HEK293 (cell line): ENCODE data around the gene ZNF792.

ENCODE experiments used
- CTCF ChIA-PET: fragments of 350-600 bp; formaldehyde crosslinking; extraction: SDS; loops from one replicate; lab custom pipeline; 2021; ENCODE audit warnings: antibody characterized with exemption; lab: Yijun Ruan, JAX
- POLR2A ChIA-PET: fragments of 300-600 bp; formaldehyde crosslinking; extraction: SDS; loops from one replicate; lab custom pipeline; 2020; ENCODE audit warnings: antibody characterized with exemption, inconsistent platforms; lab: Yijun Ruan, JAX
- H3K27ac ChIP-seq: fragments of 200-500 bp; sonication (Bioruptor generic); 2 replicates; pipeline ENCODE4 v1.5.1; 2014; ENCODE audit warnings: low read depth, low read length, control low read depth, inconsistent platforms; ENCODE audit errors: extremely low read depth
- H3K36me3 ChIP-seq, 2 experiments: fragments of 200-500 bp in 1 of 2; sonication (Bioruptor generic) in 1 of 2; 1 replicate in 1 of 2; 2 replicates in 1 of 2; pipeline ENCODE4 v1.5.1; 2014 to 2017; ENCODE audit warnings: inconsistent platforms in 2 of 2, low read length in 2 of 2; ENCODE audit not compliant: control insufficient read depth in 2 of 2, insufficient read depth in 1 of 2
- H3K4me1 ChIP-seq: fragments of 200-500 bp; sonication (Bioruptor generic); 2 replicates; pipeline ENCODE4 v1.5.1; 2014; ENCODE audit warnings: mild to moderate bottlenecking, low read length, inconsistent platforms; ENCODE audit not compliant: control insufficient read depth, insufficient read depth
- H3K4me3 ChIP-seq: 2 replicates; pipeline ENCODE4 v1.5.1; 2011; ENCODE audit warnings: low read depth, mild to moderate bottlenecking, control low read depth, low read length, moderate library complexity
- H3K9me3 ChIP-seq: fragments of 200-500 bp; sonication (Bioruptor generic); 2 replicates; pipeline ENCODE4 v1.5.1; 2014; ENCODE audit warnings: low read depth, low read length, inconsistent platforms; ENCODE audit not compliant: control insufficient read depth, insufficient read depth
- EGR2 ChIP-seq: fragments of 450-650 bp; formaldehyde crosslinking; IDR thresholded peaks from 2 replicates; pipeline ENCODE4 v1.5.1; 2016; ENCODE audit warnings: low read depth, missing biosample characterization, missing genetic modification characterization
- GLI2 ChIP-seq: fragments of 450-650 bp; formaldehyde crosslinking; IDR thresholded peaks from 2 replicates; pipeline ENCODE4; 2017; ENCODE audit warnings: missing biosample characterization, missing genetic modification characterization, low read depth, borderline replicate concordance
- GLIS2 ChIP-seq: fragments of 450-650 bp; formaldehyde crosslinking; IDR thresholded peaks from 2 replicates; pipeline ENCODE4 v1.5.1; 2016; ENCODE audit warnings: missing biosample characterization, missing genetic modification characterization
- KLF10 ChIP-seq: fragments of 450-650 bp; IDR thresholded peaks from 2 replicates; pipeline ENCODE4 v1.5.1; 2018; ENCODE audit warnings: missing biosample characterization, mild to moderate bottlenecking, missing genetic modification characterization
- KLF16 ChIP-seq: fragments of 450-650 bp; formaldehyde crosslinking; IDR thresholded peaks from 2 replicates; pipeline ENCODE4 v1.5.1; 2017; ENCODE audit warnings: missing biosample characterization, missing genetic modification characterization
- KLF7 ChIP-seq: fragments of 450-650 bp; formaldehyde crosslinking; IDR thresholded peaks from 2 replicates; pipeline ENCODE4 v1.5.1; 2016; ENCODE audit warnings: missing biosample characterization, missing genetic modification characterization, borderline replicate concordance
- MZF1 ChIP-seq: fragments of 450-650 bp; formaldehyde crosslinking; IDR thresholded peaks from 2 replicates; pipeline ENCODE4 v1.5.1; 2017; ENCODE audit warnings: missing biosample characterization, missing genetic modification characterization, borderline replicate concordance
- OVOL3 ChIP-seq: fragments of 450-650 bp; formaldehyde crosslinking; IDR thresholded peaks from 2 replicates; pipeline ENCODE4 v1.5.1; 2016; ENCODE audit warnings: missing biosample characterization, missing genetic modification characterization
- REPIN1 ChIP-seq: fragments of 450-650 bp; formaldehyde crosslinking; IDR thresholded peaks from 2 replicates; pipeline ENCODE4 v1.5.1; 2017; ENCODE audit warnings: missing biosample characterization, missing genetic modification characterization, low read depth
- SP3 ChIP-seq: fragments of 450-650 bp; formaldehyde crosslinking; IDR thresholded peaks from 2 replicates; pipeline ENCODE4 v1.5.1; 2016; ENCODE audit warnings: missing biosample characterization, missing genetic modification characterization
- ZBTB17 ChIP-seq: fragments of 450-650 bp; formaldehyde crosslinking; IDR thresholded peaks from 2 replicates; pipeline ENCODE4 v1.5.1; 2016; ENCODE audit warnings: missing biosample characterization, missing genetic modification characterization
- ZBTB48 ChIP-seq: fragments of 450-650 bp; formaldehyde crosslinking; IDR thresholded peaks from 2 replicates; pipeline ENCODE4 v1.5.1; 2016; ENCODE audit warnings: missing biosample characterization, missing genetic modification characterization
- ZFP69B ChIP-seq: fragments of 450-650 bp; formaldehyde crosslinking; IDR thresholded peaks from 2 replicates; pipeline ENCODE4 v1.5.1; 2016; ENCODE audit warnings: missing biosample characterization, missing genetic modification characterization
- ZNF121 ChIP-seq: fragments of 450-650 bp; formaldehyde crosslinking; IDR thresholded peaks from 2 replicates; pipeline ENCODE4 v1.5.1; 2016; ENCODE audit warnings: missing biosample characterization, missing genetic modification characterization
- ZNF175 ChIP-seq: fragments of 450-650 bp; formaldehyde crosslinking; IDR thresholded peaks from 2 replicates; pipeline ENCODE4 v1.5.1; 2016; ENCODE audit warnings: missing biosample characterization, missing genetic modification characterization
- ZNF2 ChIP-seq: fragments of 450-650 bp; formaldehyde crosslinking; IDR thresholded peaks from 2 replicates; pipeline ENCODE4 v1.5.1; 2016; ENCODE audit warnings: missing biosample characterization, missing genetic modification characterization
- ZNF529 ChIP-seq: fragments of 450-650 bp; formaldehyde crosslinking; IDR thresholded peaks from 2 replicates; pipeline ENCODE4 v1.5.1; 2017; ENCODE audit warnings: missing genetic modification characterization, missing biosample characterization; ENCODE audit not compliant: insufficient replicate concordance
- ZNF548 ChIP-seq: fragments of 450-650 bp; formaldehyde crosslinking; IDR thresholded peaks from 2 replicates; pipeline ENCODE4 v1.5.1; 2016; ENCODE audit warnings: missing biosample characterization, missing genetic modification characterization
- ZNF571 ChIP-seq: fragments of 450-650 bp; formaldehyde crosslinking; IDR thresholded peaks from 2 replicates; pipeline ENCODE4 v1.5.0; 2017; ENCODE audit warnings: missing biosample characterization, missing genetic modification characterization
- ZNF596 ChIP-seq: fragments of 450-650 bp; IDR thresholded peaks from 2 replicates; pipeline ENCODE4 v1.5.0; 2018; ENCODE audit warnings: missing biosample characterization, mild to moderate bottlenecking, missing genetic modification characterization, moderate library complexity
- ZNF600 ChIP-seq: fragments of 450-650 bp; formaldehyde crosslinking; IDR thresholded peaks from 2 replicates; pipeline ENCODE4 v1.5.1; 2016; ENCODE audit warnings: missing biosample characterization, missing genetic modification characterization
- ZNF76 ChIP-seq: fragments of 450-650 bp; formaldehyde crosslinking; IDR thresholded peaks from 2 replicates; pipeline ENCODE4; 2016; ENCODE audit warnings: low read depth, missing biosample characterization, missing genetic modification characterization, borderline replicate concordance
- ZNF785 ChIP-seq: fragments of 450-650 bp; formaldehyde crosslinking; IDR thresholded peaks from 2 replicates; pipeline ENCODE4 v1.5.1; 2016; ENCODE audit warnings: missing biosample characterization, missing genetic modification characterization
- ZNF843 ChIP-seq: fragments of 450-650 bp; formaldehyde crosslinking; IDR thresholded peaks from 2 replicates; pipeline ENCODE4 v1.5.1; 2016; ENCODE audit warnings: missing biosample characterization, missing genetic modification characterization
- TF ChIP-seq, protein P1 (sequence below): fragments of 450-650 bp; formaldehyde crosslinking; IDR thresholded peaks from 2 replicates; pipeline ENCODE4 v1.5.1; 2016; ENCODE audit warnings: missing biosample characterization, missing genetic modification characterization
- TF ChIP-seq, protein P2 (sequence below): fragments of 450-650 bp; formaldehyde crosslinking; IDR thresholded peaks from 2 replicates; pipeline ENCODE4 v1.5.1; 2016; ENCODE audit warnings: missing biosample characterization, missing genetic modification characterization
- TF ChIP-seq, protein P3 (sequence below): fragments of 450-650 bp; formaldehyde crosslinking; IDR thresholded peaks from 2 replicates; pipeline ENCODE4 v1.5.1; 2016; ENCODE audit warnings: missing biosample characterization, missing genetic modification characterization
- TF ChIP-seq, protein P4 (sequence below): fragments of 450-650 bp; formaldehyde crosslinking; IDR thresholded peaks from 2 replicates; pipeline ENCODE4 v1.5.1; 2017; ENCODE audit warnings: missing biosample characterization, missing genetic modification characterization

The ZNF792 gene

DNA sequence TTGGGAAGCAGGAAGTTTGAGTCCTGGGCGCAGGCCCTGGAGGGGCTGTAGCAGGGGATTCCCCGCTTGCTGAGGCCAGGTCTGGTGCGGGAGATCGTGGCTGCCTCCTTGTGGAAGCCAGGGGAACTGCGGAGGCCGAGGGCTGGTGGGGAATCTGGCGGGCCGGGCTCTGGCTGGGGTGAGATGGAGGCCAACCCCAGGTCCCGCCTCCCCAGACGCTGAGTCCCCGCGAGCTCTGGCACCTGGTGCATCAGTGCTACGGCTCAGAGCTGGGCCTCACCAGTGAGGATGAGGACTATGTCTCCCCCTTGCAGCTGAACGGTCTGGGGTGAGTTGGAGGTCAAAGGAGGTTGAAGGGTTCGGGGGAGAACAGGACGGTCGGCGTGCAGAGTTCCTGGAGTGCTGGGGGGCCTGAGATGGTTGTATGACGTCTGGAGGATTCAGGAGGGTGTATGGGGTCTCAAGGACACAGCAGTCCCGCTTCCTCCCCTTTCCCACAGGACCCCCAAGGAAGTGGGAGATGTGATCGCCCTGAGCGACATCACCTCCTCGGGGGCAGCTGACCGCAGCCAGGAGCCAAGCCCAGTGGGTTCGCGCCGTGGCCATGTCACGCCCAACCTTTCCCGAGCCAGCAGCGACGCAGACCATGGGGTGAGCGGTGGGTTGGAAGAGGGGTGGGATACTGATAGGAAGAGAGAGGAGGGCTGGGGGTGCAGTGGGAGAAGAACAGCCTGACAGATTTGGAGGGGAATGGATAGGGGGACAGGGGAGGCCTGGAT is 49.2 kb upstream of the ZNF792 start:
- CTCF ChIA-PET, result interaction anchor here (0.6 to 9.0 kb wide), 21 partner anchors 8 to 175 kb away, joined by 3 to 96 read pairs (median 4); partner anchors contain the start of genes GRAMD1A and ZNF792
- H3K4me3 ChIP-seq, result no peak overlapping the region
- TF ChIP-seq ZNF843 (tag by site-specific recombination) (no peak), ZNF571 (no peak), KLF10 (no peak), ZNF2 (tag by site-specific recombination) (0 out of 2 replicates have a peak, but pooled peaks have one; percentile 37), REPIN1 (tag by site-specific recombination) (0 out of 2 replicates have a peak, but pooled peaks have one; percentile 6), SP3 (no peak), GLIS2 (tag by site-specific recombination) (no peak; the same call in 1 of the 2 replicates), OVOL3 (tag by site-specific recombination) (no peak), ZNF600 (tag by site-specific recombination) (peak; percentile 28; the same call in 1 of the 2 replicates), ZBTB48 (tag by site-specific recombination) (no peak), ZNF529 (tag by site-specific recombination) (no peak), KLF7 (tag by site-specific recombination) (no peak), GLI2 (tag by site-specific recombination) (no peak), ZFP69B (tag by site-specific recombination) (no peak), EGR2 (tag by site-specific recombination) (no peak), ZNF596 (no peak), ZNF548 (tag by site-specific recombination) (no peak), ZNF175 (tag by site-specific recombination) (no peak), ZNF76 (tag by site-specific recombination) (no peak), KLF16 (tag by site-specific recombination) (no peak), MZF1 (tag by site-specific recombination) (peak; percentile 65), ZNF785 (tag by site-specific recombination) (peak; percentile 72; the same call in 1 of the 2 replicates), ZBTB17 (tag by site-specific recombination) (no peak), ZNF121 (tag by site-specific recombination) (0 out of 2 replicates have a peak, but pooled peaks have one; percentile 1)
- TF ChIP-seq, protein P1, sequence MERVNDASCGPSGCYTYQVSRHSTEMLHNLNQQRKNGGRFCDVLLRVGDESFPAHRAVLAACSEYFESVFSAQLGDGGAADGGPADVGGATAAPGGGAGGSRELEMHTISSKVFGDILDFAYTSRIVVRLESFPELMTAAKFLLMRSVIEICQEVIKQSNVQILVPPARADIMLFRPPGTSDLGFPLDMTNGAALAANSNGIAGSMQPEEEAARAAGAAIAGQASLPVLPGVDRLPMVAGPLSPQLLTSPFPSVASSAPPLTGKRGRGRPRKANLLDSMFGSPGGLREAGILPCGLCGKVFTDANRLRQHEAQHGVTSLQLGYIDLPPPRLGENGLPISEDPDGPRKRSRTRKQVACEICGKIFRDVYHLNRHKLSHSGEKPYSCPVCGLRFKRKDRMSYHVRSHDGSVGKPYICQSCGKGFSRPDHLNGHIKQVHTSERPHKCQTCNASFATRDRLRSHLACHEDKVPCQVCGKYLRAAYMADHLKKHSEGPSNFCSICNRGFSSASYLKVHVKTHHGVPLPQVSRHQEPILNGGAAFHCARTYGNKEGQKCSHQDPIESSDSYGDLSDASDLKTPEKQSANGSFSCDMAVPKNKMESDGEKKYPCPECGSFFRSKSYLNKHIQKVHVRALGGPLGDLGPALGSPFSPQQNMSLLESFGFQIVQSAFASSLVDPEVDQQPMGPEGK (tag by site-specific recombination), result 0 out of 2 replicates have a peak, but pooled peaks have one; percentile 33
- TF ChIP-seq, protein P2, sequence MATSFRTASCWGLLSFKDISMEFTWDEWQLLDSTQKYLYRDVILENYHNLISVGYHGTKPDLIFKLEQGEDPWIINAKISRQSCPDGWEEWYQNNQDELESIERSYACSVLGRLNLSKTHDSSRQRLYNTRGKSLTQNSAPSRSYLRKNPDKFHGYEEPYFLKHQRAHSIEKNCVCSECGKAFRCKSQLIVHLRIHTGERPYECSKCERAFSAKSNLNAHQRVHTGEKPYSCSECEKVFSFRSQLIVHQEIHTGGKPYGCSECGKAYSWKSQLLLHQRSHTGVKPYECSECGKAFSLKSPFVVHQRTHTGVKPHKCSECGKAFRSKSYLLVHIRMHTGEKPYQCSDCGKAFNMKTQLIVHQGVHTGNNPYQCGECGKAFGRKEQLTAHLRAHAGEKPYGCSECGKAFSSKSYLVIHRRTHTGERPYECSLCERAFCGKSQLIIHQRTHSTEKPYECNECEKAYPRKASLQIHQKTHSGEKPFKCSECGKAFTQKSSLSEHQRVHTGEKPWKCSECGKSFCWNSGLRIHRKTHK (tag by site-specific recombination), result no peak
- TF ChIP-seq, protein P3, sequence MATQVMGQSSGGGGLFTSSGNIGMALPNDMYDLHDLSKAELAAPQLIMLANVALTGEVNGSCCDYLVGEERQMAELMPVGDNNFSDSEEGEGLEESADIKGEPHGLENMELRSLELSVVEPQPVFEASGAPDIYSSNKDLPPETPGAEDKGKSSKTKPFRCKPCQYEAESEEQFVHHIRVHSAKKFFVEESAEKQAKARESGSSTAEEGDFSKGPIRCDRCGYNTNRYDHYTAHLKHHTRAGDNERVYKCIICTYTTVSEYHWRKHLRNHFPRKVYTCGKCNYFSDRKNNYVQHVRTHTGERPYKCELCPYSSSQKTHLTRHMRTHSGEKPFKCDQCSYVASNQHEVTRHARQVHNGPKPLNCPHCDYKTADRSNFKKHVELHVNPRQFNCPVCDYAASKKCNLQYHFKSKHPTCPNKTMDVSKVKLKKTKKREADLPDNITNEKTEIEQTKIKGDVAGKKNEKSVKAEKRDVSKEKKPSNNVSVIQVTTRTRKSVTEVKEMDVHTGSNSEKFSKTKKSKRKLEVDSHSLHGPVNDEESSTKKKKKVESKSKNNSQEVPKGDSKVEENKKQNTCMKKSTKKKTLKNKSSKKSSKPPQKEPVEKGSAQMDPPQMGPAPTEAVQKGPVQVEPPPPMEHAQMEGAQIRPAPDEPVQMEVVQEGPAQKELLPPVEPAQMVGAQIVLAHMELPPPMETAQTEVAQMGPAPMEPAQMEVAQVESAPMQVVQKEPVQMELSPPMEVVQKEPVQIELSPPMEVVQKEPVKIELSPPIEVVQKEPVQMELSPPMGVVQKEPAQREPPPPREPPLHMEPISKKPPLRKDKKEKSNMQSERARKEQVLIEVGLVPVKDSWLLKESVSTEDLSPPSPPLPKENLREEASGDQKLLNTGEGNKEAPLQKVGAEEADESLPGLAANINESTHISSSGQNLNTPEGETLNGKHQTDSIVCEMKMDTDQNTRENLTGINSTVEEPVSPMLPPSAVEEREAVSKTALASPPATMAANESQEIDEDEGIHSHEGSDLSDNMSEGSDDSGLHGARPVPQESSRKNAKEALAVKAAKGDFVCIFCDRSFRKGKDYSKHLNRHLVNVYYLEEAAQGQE, result no peak
- TF ChIP-seq, protein P4, sequence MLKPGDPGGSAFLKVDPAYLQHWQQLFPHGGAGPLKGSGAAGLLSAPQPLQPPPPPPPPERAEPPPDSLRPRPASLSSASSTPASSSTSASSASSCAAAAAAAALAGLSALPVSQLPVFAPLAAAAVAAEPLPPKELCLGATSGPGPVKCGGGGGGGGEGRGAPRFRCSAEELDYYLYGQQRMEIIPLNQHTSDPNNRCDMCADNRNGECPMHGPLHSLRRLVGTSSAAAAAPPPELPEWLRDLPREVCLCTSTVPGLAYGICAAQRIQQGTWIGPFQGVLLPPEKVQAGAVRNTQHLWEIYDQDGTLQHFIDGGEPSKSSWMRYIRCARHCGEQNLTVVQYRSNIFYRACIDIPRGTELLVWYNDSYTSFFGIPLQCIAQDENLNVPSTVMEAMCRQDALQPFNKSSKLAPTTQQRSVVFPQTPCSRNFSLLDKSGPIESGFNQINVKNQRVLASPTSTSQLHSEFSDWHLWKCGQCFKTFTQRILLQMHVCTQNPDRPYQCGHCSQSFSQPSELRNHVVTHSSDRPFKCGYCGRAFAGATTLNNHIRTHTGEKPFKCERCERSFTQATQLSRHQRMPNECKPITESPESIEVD (tag by site-specific recombination), result no peak

More for the DNA sequence above, 49.2 kb upstream of the ZNF792 start:
- Histone ChIP-seq H3K36me3 (peaks cover 92 to 100% of the 10 kb centered on the region in 2 experiments), H3K9me3 (no peaks in the 10 kb centered on the region), H3K4me1 (no peaks in the 10 kb centered on the region), H3K27ac (no peak overlapping the region)
- POLR2A ChIA-PET, result interaction anchor here (2.2 to 4.2 kb wide), 2 partner anchors 13 kb away, joined by 8 to 20 read pairs; partner anchors contain the start of gene GRAMD1A
